CD1c-positive myeloid dendritic cell (primary cell): ENCODE measurements around the gene KMT2B.

Experiments used
- DNase-seq: peaks from one replicate; pipeline ENCODE4 v3.0.0-alpha.2; 2016; ENCODE audit errors: extremely low spot score

Gene KMT2B

DNA sequence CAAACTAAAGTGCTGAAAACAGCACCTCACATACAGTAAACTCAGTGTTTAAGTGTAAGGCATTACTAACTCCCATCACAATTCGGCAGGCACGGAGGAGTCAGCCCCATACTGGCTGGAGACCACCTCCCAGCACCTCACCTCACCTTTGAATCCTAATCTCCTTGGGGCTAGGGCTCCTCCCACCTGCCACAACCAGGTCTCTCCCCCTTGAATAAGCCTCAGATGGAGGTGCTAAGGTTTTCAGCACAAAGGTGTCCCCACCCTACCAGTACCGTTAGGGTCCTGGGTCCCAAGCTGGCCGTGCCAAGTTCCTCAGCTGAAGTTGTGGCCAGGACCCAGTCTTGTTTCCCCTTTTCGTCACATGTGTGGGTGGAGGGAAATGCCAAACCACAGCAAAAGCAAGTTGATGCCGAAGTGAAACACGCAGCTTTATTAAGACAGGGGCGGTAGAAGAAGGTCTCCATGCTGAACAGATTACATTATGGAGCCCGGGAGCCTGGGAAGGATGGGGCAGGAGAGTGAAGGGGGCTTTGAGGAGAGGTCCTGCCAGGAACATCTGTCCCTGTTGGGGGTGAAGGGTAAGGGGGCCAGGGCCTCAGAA is 24.4 kb downstream of the KMT2B start, which contains the start of gene IGFLR1:
TSS of gene IGFLR1 (minus strand) at position 332 of the 604 bp plus-strand sequence. CDS start 1,272 bp downstream, outside the sequence.
- peak; percentile 94 for DNase-seq

DNA sequence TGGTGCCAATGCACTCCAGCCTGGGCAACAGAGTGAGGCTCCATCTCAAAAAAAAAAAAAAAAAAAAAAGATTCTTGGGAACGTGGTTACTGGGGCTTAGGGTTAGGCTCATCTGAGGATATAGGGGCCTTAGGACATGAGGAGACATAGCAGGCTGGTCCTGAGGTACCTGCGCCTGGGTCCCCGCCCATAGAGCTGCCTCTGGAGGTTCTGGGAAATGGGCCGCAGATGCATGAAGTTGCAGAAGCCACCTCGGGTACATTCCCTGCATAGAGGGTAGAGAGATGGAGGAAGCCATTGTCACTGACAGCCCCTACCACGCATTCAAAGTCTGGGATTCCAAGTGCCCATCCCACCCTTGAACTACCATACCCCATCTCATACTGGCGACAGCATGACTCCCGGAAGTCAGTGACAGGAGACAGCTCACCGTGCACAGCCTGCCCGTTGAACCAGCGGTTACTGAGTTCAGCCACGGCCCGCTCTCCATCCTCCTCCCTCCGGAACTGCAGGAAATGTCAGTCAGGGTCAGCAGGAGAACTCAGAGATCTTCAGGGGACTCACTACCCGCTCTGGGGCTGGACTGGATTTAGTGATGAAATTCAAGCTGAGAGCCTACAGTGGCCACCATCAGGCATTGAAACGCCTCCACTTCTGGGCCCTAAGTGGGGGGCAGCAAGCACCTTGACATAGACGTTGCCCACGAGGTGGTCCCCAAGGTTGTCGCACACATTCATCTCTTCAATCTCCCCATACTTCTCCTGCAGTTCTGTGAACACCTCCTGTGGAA is 26.0 kb downstream of the KMT2B start:
- DNase-seq = no peak

DNA sequence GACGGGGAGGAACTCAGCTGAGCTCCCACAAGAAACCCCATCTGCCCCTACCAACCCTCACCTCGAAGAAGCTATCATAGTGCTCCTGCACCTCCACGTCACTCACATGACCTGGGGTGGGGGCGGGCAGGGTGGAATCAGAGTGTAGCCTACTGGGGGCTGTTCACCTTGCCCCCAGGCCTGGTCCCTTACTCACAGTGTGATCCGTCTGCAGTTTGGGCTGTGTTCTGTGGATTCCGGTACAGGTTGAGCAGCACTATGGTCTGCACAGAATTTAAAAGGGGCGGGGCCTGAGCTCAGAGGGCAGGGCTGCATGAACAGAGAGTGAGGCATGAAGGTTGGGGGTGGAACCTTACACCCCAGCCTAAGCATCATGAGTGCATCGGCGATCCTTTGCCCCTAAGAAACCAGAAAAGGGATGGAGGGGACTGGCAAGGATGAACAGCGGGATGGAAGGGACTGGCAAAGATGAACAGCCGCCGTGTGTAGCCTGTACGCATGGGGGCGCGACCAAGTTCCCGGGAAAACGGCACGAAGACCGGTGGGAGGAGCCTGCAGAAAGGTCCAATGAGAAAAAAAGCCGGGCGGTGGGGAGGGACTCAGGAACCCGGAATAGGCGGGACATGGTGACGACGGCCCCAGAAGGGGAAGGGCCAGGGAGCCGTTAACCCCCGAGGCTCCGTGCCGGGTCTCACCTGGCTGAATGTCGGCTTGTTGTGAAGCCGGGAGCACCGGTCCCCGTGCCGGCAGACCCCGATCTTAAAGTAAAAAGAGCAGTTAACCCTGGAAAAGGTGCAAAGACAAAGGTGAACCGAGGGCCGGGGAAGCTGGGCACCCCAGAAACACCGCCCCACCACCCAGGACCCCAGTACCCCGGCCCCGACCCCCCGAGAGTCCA is 26.9 kb downstream of the KMT2B start:
- DNase-seq = peak; percentile 98

DNA sequence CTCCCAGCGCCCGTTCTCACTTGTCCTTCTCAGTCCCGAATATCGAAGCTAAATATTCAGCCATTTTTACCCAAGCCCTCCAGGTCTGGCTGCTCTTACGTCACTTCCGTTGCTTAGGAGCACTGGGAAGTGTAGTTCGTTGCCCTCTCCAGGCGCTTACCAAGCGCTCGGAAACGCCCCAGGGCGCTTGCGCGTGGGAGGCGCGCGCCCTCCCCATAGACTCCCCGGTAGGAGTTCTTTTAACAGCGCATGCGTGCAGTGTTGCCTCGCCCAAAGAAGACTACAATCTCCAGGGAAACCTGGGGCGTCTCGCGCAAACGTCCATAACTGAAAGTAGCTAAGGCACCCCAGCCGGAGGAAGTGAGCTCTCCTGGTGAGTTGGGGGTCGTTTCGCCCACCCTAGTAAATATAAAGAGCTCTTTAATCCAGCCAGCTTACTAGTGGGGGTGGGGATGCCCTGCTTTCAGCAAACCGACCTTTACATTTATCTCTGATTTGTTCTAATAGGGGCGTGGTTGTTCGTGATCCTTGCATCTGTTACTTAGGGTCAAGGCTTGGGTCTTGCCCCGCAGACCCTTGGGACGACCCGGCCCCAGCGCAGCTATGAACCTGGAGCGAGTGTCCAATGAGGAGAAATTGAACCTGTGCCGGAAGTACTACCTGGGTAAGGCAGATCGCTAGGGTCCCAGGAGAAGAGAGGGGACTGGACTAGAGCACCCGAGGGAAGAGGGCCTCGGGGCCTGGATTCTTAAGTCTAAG is 27.7 kb downstream of the KMT2B start, which contains the start of the genes PSENEN and U2AF1L4:
TSS of gene PSENEN (plus strand) at position 324 of the 759 bp plus-strand sequence. CDS start at position 604, 280 bp downstream.
TSS of gene U2AF1L4 (minus strand) at position 91 of the 759 bp plus-strand sequence. CDS start at position 64, 27 bp downstream.
- peak; percentile 100 for DNase-seq

DNA sequence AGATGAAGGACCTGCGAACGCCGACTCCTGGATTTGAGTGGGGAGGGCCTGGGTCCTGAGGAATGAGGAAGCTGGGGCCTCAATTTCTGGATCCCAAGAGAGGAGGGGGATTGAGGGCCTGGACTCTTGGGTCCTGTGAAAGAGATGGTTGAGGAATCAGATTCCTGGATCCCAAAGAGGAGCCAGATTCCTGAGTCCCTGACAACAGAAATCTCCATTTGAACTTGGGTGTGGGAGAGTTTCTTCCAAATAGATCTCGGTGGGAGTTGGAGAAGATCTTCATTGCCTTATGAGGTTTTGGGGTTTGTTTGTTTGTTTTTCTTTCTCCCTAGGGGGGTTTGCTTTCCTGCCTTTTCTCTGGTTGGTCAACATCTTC is 28.3 kb downstream of the KMT2B start:
- no peak for DNase-seq

DNA sequence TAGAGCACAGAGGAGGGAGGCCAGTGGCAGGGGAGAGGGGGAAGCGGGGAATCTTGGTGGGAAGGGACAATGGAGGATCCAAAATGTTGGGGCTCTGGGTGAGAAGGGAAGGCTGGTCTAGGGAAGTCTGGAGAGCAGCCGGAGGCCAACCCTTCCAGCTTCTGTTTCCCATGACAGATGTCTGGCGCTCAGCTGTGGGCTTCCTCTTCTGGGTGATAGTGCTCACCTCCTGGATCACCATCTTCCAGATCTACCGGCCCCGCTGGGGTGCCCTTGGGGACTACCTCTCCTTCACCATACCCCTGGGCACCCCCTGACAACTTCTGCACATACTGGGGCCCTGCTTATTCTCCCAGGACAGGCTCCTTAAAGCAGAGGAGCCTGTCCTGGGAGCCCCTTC is 28.7 kb downstream of the KMT2B start:
- DNase-seq = peak; percentile 28

DNA sequence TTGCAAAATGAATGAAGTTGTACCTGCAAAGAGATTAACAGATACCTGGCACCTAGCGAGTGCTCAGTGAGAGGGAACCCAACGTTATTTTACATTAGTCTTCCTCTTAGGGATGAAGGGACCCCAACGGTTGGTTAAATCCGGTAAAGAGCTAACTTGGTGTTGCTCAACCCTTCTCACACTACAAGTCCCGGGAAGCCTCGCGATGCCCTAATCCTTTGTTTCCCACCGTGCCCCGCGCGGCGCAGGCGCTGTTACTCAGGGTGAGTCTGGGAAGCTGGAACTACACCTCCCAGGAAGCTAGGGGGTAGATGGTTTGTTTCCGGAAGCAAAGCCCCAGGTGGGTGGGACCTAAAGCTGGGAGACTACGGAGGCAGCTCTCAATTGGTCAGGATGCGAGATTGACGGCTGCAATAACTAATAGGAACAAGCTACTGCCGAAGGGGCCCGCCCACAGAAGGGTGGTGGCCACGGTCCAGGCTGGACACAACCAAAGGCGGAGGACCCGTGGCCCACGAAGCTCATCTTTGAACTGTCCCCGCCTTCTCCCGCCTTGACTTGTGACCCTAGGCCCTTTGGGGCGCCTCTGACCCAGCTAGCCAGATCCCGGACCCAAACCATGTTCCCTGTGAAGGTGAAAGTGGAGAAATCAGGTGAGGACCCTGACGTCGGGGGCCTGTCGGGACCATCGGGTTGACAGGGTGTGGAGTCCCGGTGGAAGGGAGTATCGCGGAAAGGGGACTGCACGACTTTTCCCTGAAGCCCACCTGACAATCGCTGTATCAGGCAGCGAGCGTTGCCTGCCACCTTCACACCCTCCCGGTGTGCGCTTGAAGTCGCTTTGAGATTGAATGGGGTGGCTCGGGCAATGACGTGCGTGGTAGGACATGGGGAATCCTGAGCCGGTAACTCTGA is 30.6 kb downstream of the KMT2B start, which contains the start of gene LIN37:
TSS of gene LIN37 (plus strand) at position 471 of the 915 bp plus-strand sequence. CDS start at position 620, 149 bp downstream.
- DNase-seq = peak; percentile 100

DNA sequence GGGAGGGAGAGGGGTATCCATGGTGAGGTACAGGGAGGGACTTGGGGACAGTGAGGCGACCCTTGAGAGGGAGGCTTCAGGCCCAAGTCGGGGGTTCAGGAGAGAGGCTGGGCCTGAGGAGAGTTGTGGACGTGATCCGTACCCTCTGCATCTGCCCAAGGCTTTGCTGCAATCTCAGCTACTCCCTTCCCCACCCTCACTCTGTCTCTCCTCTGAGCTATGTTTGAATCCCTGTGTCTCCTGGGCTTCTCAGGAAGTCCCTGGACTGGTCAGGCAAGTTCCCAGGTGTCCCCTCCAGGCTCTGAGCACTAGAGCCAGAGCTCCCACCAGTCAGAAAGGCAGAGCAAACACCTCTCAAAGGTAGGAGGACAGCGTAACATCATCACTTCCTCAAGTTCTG is 32.4 kb downstream of the KMT2B start:
- DNase-seq = no peak

DNA sequence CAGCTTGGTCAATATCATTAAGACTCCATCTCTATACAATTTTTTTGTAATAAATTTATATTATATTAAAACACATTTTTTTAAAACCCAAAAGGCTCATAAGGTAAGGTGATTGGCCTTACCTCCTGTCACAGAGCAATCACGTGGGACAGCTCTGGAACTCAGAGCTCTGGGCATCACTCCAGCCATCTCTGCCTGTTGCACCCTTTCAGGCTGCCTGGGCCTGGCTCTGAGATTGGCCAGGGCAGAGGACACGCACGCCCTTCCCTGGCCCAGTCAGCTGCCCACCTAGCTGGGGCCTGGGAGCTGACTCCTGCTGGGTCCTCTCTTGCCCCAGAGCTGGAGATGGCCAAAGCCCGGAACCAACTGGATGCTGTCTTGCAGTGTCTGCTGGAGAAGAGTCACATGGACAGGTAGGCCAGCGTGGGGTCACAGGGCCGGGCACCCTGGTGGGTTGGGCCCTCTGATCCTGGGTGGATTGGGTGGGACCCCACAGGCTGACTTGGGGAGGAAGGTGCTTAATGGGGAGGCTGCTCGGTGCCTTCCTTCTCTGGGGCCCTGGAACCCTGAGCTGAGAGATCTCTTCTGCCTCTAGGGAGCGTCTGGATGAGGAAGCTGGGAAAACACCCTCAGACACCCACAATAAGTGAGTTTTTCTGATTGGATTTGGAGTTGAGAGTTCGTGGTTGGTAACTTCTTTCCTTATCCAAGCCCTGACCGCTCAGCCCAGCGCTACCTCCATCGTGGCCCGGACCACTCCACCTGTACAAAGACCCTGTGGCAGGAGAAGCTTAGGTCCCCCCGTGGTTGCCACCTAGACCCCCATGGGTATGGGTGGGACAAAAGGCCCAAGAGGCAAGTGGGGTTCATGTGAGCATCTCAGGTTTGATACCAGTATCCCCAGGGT is 34.3 kb downstream of the KMT2B start:
- DNase-seq = peak; percentile 14

DNA sequence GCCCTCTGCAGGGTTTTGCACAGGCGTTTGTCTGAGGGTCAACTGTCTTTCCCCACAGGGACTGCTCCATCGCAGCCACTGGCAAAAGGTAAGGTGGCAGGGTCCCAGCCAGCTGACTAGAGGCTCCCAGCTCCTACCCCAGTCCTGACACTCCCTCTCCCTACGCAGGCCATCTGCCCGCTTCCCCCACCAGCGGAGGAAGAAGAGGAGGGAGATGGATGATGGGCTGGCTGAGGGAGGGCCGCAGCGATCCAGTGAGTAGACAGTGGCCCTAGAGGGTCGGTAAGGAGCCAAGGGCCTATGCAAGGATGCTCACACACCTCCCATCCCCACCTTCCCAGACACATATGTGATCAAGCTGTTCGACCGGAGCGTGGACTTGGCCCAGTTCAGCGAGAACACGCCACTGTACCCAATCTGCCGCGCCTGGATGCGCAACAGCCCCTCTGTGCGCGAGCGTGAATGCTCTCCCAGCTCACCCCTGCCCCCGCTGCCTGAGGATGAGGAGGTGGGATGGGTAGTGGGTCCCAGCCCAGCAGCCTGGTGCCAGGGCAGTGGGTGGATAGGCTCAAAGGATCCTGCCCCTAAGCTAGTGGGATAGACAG is 35.0 kb downstream of the KMT2B start:
- DNase-seq = no peak

DNA sequence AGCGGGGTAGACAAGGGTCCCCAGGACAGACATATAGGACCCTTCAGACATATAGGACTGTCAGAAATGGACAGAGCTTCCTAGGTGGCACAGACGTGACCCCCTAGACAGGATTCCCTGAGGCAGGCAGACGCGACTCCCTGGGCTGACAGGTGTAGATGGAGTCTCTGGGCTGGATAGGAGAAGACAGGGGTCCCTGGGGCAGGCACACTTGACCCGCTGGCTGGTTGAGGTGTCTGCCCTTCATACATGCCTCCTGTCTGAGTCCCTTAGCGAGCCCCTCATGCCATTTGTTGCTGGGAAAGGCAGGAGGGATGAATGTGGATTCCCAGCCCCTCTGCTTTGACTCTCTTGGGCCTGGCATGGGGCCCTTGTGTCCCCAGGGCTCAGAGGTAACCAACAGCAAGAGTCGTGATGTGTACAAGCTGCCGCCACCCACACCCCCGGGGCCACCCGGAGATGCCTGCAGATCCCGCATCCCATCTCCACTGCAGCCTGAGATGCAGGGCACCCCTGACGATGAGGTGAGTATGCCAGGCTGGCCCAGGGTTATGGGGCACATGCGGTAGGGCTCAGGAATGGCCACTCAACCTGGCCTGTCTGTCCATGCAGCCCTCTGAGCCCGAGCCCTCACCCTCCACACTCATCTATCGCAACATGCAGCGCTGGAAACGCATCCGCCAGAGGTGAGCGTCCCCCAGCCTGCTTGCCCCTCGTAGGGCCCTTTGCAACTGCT is 36.0 kb downstream of the KMT2B start:
- DNase-seq = no peak

DNA sequence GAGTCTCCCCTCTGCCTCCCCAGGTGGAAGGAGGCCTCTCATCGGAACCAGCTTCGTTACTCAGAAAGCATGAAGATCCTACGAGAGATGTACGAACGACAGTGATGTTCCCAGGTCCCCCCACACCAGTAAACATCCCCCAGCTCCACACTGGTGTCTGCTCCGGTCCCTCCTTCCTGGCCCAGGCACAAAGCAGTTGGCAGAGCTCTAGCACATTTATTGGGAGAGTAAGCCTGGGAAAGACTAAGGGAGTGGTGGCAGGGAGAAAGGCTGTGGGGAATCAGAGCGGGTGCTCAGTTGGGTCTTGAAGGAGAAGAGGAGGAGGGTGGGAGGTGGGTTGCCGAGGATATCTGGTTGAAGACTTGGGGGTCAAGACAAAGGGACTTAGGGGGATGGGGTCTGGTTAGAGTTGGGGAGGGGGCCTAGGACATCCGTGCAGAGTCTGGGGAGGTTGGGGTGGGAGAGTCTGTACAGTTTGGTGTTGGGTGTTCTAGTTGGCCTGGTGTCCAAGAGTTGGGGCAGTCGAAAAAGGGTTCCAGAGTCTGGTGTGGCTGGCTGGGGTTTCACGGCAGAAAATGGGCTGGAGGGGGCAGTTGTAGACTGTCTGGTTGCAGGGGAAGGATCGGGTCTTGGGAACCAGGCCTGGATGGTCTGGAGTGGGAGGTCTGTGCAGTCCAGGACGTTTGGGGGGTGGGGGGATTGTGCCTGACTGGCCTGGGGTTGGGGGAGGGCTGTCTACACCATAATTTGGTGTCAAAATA is 36.7 kb downstream of the KMT2B start:
- no peak for DNase-seq

DNA sequence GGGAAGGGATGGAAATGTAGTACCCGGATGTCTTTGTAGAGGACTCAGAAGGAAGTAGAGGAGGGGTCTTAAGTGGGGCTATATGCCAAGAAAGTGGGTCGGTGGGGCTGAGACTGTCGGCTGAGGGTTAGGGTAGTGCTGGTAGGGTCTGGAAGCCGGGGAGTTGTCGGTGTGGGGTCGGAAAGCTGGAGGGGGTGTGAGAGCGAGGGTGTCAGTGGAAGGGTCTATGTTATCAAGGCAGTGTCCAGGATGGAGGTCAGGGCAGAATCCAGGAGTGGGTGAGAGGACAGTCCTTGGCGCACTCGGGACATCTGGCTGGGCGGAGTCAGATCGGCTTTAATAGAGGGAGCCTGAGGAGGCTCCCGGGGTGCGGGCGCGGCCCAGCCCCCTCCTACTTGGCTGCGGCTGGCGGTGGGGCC is 37.3 kb downstream of the KMT2B start:
- DNase-seq = no peak

DNA sequence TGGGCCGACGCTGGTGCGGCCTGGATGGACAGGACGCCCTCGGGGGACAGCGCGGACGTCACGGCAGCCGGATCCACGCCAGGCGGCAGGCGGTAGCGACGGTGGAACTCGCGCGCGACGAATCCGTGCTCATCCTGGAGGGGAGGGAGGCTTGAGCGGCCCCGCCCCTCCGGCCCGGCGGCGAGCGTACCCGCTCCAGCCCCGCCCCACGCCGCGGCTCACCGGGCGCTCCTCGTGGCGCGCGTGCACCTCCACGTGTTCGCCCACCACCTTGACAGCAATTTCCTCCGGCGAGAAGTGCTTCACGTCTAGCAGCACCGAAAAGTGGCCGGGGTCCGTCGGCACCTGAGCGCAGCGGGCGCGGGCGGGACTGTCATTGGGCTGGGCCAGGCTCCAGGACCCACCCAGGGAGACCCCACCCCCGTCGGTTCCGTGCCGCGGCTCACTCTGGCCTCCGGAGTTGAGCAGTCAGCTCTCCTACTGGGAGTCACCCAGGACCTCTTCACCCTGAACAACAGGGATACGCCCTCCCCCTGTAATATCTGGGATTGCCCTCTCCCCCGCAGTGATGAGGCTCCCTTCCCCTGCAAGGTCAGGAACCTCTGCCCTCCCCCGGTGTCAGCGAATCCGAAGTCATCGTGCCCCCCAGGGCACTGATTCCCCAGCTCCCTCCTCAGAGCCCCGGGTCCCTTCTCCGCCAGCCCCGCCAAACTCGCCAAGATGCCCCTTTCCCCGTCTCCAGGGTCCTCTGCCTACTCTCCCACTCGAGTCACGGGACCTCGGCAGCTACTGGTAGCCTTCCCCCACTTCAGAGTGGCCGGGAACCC is 38.0 kb downstream of the KMT2B start:
- peak; percentile 64 for DNase-seq

DNA sequence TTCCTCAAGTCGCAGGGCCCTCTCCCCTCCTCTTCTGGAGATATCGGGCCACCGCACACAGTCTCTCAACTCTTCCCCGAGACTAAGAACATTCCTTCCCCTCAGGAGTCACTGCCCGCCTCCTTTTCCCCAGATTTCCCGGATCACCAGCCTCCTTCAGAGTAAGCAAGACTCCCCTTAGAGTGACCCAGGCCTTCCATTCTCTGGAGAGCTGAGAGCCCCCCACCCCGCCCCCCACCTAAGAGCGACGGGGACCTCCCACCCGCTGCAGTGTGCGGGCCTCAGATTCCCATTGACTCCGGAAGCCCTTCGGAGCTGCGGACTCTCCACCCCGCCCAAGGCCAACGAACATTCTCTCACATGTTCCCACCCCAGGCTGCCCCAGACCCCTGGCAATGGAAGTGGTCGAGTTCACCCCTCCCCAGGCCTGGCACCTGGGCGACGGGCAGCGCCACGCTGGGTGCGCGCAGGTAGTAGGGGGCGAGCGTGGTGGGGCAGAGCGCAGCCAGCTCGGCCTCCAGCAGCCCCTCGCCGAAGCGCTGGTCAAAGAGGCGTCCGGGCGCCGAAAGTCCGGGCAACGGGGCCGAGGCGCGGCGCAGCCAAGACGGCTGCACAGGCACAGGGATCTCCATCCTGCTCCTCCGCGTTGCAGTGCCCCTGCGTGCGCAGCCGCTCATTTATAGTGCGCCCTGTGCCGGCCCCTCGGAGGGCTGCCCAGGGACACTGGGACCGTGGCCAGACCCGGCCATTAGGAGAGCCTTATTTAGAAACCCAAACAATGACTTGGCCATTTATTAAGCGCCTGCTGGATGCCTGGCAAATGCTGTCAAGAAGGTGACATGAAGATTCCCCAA is 38.8 kb downstream of the KMT2B start, which contains the start of gene HSPB6:
TSS of gene HSPB6 (minus strand) at position 653 of the 854 bp plus-strand sequence. CDS start at position 632, 21 bp downstream.
- DNase-seq = no peak
